HT1080 (cell line): ENCODE measurements around the gene CFAP61. TPM values are rescaled to one million over a fixed set of nuclear protein-coding genes. Genes with fewer than 3 reads are reported as not detected.

ENCODE experiments used
- DNase-seq: peaks from one replicate; pipeline ENCODE4 v3.0.0-alpha.2; 2015; ENCODE audit warnings: low read depth
- small RNA-seq: library from RNA; depleted of rRNA; stranded (forward); fragments of <200 nt; gene quantifications from one replicate; pipeline ENCODE3, GENCODE V24; 2014
- total RNA-seq: library from RNA; depleted of rRNA; stranded (reverse); fragments of >200 nt; shearing (Covaris generic); gene quantifications from 2 replicates; pipeline ENCODE4 v1.2.3, GENCODE V29; 2014; rRNA removed

The CFAP61 gene
- total RNA-seq, 1 experiment from 2014 or later, result 0.35 TPM

DNA sequence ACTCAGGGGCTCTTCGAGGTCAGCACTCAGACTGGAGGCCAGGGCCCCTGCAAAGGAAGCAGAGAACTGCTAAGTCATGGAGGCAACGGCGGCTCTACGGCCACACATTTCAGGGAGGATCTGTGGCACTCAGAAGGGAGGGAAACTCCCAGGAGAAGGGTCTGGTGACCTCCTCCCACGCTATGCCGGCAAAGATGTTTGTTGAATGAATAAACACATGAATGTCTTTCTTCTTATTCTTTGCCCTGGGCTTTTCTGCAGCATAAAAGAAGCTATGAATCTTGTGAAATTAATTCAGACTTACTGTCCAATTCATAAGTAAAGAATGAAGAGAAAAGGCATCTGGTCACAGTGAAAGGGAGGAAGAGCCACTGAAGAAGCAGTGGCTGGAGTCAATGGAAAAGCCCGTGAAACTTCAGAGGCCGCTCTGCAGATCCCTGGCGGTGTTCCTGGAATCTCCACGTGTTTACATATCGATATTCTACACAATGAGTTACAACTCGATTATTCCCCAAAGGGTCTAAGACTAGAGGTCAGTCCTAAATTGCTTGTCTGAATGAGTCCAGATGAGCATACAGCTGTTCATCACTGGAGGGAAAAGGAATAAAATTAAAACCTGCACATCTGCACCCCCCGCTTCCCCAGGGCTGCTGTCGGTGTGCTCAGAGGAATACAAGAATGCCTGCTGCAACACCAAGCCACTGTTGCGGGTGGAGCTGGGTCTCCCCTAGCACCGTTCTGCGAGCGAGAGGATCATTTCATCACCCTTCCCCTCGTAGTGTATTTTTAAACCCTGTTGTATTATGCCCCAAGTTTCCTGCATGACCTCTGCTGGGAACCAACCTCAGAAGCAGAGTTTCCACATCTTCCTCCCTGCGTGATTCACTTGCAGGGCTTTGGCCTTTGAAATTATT, 341.1 kb downstream of the CFAP61 start:
- no peak for DNase-seq

DNA sequence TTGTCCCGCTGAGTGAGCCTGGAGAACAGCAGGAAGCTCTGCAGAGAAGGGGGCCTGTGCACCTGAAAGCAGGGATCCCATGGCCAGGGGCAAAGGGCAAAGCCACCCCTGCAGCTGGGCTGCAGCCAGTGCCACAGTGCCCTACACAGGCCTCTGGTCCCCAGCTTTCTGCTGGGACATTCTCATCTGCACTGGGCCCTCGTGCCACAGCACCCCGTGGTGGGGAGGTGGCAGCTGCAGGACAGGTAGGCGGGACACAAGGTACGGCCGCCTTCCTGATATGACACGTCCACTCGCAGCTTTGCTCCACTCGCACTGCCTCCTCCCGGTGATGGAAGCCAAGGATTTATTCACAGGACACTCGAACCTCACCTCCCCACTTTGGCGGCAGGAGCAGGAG, 342.8 kb downstream of the CFAP61 start:
- no peak for DNase-seq

DNA sequence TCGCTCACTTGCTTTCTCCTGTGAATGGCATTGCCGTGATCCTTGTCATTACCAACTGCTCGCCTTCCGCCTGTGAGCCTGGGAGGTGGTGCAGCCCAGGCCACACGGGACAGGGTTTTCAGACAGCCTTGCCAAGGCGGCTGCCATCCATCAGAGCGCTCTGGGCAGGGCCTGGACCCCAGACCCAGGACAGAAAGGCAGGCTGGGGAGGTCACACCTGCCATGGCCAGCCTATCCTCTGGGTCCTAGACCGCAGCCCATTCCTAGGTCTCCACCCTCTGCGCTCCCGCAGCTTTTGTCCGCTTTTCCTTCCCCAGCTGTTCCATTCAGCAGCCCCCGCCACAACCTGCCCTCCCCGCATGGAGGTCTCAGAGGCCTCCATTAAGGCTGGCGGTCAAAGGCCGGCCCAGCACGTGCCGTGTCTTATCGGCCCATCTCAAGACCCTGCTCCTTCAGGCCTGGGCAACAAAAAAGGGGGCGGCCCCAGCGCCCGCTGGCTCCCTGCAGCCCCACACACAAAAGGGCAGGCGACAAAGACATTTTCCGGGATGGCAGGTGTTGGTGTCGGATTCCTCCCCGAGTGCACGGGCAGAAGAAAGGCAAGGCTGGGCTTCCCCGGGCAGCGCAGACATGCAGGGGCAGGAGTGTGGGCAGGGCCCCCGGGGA, 343.7 kb downstream of the CFAP61 start:
- DNase-seq, result no peak

DNA sequence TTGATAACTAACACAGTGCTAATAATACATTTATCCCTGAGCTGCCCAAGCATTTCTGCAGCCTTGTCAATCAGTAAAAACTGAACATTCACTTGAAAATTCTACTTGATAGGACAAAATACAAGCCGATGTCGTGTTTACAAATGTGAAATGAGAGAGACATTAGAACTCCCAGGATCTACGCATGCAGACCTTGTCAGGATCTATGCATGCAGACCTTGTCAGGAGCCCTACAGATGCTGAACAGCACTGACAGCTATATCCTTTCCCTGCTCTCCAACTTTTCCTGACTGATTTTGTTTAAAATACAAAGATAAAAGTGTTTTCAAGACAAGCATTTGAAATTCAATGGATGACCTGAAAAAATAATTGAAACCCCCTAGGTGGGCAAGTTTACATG, 344.5 kb downstream of the CFAP61 start:
- no peak for DNase-seq

DNA sequence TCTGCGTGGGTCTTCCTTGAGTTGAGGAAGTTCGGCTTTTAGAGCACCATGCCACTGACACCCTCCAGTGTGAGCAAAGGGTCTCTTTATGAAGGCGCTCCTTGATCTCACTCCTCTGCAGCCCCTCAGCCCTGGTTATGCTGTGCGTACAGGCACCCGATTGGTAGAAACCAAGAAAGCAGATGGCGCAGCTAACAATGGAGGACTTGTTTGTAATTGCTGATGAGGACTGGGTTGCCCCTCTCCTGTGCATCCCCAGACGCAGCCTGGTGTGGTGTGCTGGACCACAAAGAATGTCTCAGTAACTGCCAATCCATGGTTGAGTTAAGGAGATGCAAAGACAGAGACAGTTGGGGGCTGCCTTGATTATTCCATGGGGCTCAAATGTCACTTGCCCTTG, 345.8 kb downstream of the CFAP61 start:
- no peak for DNase-seq

DNA sequence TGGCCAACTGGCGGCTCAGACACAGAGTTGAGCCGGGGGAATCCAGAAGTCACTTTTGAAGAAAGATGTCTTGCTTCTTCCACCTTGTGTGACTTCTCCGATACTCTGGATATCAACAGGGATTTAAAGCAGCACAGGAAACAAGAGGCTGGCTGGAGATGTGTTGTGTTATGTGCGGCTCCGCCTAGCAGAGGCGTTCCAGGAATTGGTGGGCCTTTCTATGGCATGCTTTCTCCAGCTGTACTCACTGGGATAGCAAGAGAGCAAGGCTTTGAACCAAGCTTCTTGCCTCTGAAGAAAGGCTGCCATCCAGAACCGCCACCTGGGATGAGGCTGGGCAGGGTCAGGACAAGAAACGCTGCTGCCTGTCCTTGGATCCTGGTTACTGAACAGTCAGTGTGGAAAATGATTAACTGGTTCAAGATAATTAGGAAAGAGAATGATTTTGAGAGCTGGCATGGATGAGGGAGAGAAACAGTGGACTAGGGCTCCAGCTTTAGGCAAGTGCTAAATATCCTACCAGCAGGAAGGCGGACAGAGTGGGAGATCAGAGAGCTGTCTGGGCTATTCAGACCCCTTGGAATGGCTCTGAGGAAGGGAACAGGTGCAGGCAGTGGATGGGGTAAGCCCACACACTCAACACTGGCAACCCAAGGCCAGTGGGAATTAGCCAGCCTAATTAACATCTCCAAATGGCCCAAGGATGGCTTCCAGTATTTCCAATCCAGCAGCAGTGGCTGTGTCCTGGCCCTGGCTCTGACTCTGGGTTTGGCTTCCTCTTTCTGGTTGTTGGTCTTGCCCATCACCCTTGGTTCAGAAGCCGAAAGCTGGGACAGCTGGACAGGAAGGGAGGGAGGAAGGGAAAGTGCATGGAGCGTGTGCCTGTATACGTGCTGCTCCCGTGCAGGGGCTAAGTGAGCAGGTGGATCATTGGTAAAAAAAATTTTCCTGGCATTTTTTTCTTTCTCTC, 347.5 kb downstream of the CFAP61 start:
- DNase-seq, result no peak

DNA sequence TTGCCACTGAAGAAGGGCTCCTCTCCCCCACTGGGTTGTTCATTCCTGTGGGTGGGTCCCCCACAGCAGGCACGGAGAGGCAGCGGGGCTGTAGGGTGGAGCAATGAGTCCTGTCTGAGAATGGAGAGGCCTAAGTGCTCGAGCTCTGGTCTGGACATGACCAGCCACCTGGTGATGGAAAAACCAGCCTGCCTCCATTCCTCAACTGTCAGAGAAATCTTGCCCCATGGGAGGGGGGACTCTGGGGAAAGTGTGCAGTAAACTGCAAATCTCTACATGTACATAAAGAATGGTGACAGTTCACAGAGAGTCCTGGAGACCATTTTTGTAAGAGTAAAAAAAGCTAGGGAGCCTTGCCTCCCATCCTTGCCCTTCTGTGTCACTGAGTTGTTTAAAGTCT, 349.7 kb downstream of the CFAP61 start:
- no peak for DNase-seq

DNA sequence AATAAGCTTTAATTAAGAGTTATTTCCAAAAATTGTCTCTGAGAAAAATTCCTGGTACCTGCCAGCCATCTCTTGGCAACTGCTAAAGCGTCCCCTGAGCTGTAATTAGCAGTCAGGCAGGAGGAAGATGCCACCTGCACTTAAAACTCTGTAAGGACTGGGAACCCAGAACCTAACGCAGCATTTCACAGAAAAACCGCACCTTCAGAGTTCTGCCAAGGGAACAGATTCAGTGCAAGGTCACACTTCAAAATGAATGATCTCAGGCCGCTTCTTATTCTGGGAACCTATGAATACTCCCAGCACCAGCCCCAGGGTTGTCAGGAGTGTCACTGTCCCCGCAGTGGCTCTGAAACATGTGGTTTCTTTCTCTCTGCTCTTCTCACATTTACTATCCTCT, 352.3 kb downstream of the CFAP61 start:
- DNase-seq, result no peak

DNA sequence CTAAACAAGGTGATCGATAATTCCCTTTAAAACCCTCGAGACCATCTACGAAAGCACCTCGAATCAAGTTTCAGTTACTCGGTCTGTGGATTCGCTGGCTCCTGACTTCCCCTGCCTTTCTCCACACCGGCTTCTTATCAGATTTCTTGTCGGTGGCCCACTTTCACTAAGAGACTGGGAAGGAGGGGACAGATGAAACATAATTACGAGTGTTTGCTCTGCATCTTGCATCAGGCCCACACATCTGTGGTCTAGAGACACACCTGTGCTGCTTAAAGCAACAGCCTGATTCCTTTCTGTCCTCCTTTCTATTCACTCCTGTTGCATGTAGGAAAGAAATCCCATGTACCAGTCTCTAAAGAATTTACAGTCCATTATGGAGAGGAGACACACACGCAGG, 353.3 kb downstream of the CFAP61 start:
- DNase-seq, result no peak

DNA sequence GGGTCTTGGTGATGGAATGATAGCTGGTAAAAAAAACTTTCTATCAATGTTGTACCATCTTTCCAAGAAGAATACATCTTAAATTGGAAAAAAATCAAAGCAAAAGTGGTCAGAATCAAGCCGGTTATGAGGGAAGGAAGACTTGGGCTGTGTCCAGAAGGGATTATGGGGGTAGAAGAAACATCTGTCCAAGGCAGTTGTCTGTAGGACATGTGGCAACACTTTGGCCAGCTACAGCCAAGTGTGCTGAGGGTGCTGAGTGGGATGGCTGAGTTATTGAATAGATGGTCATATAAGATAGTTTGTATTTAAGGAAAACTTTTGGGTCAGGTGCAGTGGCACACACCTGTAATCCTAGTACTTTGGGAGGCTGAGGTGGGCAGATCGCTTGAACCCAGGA, 354.0 kb downstream of the CFAP61 start:
- DNase-seq, result no peak

DNA sequence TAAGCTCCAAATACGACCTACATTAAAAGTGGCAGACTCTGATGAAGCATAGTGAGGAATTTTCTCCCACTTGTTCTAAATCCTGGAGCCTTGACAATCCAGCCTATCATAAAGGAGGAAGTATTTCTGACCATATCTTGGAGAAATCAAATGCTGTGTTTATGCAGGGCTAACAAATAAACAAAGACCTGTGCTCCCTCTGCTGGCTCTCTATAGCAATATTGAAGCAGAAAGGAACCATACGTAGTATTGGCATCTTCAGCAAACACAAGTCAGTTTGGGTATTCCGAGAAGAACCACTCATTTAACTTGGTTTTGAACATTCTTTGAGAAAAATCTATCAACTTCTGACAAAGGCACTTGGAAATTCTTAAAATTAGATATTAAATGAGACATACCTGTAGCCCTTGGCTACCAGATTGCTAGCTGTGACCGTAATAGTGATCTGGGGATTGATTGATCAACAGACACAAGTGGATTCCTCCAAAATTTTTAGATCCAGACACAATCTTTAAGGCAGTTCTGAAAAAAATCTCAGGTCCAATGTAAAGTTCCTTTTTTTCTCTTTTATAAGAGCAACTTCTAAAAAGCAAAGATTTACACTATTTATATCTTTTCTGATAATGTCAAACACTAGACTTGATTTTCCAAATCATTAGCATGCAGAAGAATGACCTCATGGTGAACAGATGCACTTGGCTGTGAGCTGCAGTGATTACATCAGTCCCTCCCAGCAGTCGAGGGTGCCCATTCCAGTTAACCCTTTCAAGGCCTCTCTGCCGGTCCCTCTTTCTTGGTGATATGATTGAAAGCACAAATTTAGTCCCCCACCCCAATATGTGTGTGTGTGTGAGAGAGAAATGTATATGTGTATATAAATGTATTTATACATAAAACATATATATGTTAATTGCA, 355.8 kb downstream of the CFAP61 start:
- no peak for DNase-seq

DNA sequence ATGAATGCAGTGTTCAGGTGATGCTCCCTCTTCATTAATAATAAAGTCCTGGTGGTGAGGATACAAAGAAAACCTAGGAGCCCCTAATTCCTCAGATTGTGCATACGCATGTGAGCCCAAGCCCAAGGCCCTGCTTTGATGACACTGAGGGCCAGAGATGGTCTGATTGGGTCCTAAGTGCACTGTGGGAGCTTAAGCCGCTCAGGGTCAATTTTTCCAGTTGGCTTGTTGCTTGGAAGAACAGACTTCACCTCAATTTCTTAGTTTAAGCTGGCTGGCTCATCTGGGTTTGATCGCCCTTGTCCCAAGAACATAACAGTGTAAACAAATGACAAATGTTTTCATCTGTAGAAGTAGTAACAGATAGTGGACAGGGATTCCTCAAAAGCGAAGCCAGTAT, 357.0 kb downstream of the CFAP61 start:
- no peak for DNase-seq

Small RNAs within 50 kb of the gene (small RNA-seq; reads per million reads assigned to genes)
- gene RN7SL690P, result not detected

Other genes starting within 250 kb of the CFAP61 start
- 120 and 122 TPM in 2 replicates for gene NAA20, start 35.2 kb upstream of the CFAP61 start, total RNA-seq
- gene CRNKL1, start 66 bp upstream of the CFAP61 start, total RNA-seq, result 23.3 and 24.6 TPM in 2 replicates